ENCODE data around the gene SRPK2.
"Not testable (repeated sequence)": the region's sequence is repeated elsewhere in the genome, so short reads cannot be mapped to it uniquely, and the experiment has no call there.

The SRPK2 gene

DNA sequence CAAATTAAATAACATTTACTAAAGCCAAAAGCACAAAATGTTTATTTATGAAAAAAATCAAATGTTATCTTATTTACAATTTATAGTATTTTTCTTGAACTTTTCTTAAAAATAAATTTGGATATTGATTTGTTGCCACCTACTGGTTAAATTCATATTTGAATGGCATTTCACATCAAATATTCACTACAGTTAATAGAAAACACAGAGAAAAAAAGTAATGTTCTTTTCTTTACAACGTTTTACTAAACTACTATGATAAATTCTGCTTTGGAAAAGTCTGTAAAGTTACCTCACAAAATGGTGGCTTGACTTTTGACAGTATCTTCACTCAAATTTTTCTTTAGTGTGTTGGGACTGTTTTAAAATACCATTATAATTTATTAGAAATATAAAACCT, 52.7 kb downstream of the SRPK2 start:
- DNase-seq: no peak

DNA sequence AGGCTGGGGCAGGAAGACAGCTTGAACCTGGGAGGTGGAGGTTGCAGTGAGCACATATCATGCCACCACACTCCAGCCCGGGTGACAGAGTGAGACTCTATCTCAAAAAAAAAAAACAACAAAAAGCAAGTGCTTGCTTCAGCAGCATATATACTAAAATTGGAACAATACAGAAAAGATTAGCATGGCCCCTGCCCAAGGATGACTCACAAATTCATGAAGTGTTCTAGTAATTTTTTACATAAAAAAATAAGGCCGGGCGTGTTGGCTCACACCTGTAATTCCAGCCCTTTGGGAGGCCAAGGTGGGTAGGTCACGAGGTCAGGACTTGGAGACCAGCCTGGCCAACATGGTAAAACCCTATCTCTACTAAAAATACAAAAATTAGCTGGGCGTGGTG, 56.1 kb downstream of the SRPK2 start:
- not testable (repeated sequence) for DNase-seq

DNA sequence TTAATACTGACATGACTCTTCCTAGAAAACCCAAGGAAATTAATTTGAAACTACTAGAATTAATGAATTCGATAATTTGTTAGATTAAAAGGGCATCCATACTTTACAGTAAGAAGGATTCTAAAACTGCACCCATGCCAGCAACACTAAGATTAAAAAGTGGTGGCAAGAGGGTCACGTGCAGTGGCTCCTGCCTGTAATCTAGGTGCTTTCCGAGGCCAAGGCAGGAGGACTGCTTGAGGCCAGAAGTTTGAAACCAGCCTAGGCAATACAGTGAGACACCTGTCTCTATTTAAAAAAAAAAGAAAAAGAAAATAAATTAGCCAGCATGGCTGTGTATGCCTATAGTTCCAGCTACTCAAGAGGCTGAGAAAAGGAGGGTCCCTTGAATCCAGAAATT, 58.2 kb downstream of the SRPK2 start:
- no peak for DNase-seq

DNA sequence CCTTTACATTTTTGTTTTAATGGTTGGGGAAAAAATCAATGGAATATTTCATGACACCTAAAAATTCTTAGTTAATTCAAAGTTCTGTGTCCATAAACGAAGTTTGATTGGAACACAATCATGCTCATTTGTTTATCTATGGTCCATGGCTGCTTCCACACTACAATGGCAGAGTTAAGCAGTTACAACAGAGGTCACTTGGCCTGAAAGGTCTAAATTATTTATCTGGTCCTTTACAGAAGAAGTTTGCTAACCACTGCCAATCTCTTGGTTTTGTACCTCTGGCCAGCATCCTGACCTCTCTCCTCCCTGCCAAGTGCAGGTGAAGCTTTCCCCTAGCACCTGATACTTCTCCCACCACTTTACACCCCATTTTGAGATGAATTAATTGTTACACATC, 61.5 kb downstream of the SRPK2 start:
- no peak for DNase-seq

DNA sequence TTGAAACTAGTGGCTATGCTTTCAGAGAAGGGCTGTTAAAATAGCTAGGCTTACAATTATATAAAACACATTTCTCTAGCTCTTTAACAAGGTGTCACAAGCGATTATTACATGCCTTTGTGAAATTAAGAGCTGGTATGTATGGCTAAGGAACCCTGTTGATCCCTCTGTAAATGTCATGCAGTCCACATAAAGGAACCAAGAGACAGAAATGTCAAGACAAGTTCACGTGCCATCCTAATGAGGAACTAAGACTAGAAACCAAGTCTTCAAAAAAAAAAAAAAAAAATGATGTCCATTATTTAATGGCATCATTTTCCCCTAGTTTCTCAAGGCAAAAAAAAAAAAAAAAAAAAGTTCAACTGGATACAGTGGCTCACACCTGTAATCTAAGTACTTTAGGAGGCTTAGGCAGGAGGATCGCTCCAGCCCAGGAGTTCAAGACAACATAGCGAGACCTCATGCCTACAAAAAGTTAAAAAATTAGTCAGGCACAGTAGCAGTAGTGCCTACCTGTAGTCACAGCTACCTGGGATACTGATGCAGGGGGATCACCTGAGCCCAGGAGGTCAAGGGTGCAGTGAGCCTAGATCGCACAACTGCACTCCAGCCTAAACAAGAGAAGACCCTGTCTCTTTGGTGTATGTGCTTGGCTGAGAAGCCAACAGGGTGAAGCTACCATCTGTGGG, 63.4 kb downstream of the SRPK2 start:
- no peak for DNase-seq

DNA sequence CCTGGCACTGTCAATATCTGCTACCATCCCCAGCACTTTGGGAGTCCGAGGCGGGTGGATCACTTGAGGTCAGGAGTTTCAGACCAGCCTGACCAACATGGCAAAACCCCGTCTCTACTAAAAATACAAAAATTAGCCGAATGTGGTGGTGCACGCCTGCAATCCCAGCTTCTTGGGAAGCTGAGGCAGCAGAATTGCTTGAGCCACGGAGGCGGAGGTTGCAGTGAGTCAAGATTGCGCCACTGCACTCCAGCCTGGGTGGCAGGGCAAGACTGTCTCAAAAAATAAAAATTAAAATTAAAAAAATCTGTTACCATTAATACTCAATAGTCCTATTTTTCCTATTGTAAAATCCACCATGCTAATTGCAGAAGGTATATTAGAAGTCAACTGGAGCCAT, 64.1 kb downstream of the SRPK2 start:
- DNase-seq: not testable (repeated sequence)

DNA sequence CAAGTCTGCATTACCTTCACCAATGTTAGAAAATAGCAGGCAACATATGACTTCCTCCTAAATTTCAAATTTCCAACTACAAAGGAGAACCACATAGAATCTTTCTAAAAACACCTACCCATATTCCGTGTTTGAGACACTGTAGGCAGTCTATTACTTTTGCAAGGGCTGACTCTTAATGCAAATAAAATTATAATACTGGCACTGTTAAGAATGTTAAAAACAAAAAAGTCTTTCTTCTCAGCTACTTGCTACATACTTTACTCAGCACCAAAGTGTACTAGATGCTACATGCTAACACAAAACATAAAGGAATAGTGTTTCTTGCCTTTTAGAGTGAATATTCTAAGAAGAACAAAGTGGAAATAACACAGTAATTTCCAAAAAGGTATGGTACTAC, 65.4 kb downstream of the SRPK2 start:
- DNase-seq: no peak

DNA sequence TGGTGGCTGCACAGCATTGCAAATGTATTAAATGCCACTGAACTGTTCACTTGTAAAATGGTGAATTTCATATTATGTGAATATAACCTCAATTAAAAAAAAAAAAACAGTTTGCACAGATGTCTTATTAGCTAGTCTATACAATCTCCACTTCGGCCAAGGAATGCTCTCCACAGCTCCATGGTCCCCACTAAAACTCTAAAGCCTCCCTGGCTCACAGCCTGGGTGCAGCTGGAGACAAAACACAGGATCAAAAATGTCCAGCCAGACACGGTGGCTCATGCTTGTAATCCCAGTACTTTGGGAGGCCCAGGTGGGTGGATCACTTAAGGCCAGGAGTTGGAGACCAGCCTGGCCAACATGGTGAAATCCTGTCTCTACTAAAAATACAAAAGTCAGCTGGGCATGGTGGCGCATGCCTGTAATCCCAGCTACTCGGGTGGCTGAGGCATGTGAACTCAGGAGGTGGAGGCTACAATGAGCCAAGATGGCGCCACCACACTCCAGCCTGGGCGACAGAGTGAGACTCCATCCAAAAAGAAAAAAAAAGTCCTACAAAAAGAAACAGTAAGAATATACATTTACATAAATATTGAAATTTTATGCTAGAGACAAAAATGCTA, 66.0 kb downstream of the SRPK2 start:
- no peak for DNase-seq

DNA sequence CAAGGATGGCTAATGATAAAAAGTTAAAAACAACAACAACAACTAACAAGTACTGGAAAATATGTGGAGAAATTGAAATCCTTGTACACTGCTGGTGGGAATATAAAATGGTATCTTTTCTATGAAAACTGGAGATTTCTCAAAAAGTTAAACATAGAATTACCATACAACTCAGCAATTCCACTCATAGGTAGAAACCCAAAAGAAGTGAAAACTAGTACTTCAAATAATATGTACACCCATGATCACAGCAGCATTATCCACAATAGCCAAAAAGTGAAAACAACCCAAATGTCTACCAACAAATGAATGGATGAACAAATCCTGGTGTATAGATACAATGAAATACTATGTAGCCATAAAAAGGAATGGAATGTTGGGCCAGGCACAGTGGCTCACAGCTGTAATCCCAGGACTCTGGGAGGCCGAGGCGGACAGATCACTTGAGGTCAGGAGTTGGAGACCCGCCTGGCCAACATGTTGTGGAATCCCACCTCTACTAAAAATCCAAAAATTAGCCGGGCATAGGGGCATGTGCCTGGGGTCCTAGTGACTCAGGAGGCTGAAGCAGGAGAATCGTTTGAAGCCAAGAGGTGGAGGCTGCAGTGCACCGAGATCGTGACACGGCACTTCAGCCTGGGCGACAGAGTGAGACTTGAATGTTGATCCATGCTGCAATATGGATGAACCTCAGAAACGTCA, 66.8 kb downstream of the SRPK2 start:
- DNase-seq: no peak

DNA sequence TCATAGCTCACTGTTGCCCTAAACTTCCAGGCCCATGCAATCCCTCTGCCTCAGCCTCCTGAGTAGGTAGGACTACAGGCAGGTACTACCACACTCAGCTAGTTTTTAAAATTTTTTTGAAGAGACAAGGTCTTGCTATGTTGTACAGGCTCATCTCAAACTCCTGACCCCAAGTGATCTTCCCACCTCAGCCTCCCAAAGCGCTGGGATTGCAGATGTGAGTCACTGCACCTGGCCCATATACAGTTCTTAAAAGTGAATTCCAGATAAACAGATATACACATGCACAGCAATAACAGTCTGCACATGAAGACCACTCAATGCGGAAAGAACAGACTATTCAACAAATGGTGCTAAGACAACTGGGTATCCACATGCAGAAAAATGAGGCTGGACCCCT, 67.8 kb downstream of the SRPK2 start:
- no peak for DNase-seq

DNA sequence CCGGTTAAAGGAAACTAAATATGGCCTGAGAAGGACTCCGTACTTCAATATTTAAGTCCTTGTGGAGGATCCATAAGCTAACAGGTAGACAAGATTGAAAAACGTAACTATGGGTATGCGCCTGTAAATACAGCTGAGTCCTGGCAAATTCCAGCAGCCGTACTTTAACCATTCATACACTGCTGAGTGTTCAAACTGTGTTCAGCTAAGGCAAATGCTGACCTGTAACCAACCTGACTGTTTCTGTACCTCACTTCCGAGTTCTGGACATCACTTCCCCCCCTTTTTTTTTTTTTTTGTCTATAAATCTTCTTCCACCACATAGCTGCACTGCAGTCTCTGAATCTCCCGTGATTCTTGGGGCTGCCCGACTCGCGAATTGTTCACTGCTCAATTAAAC, 69.1 kb downstream of the SRPK2 start:
- no peak for DNase-seq

DNA sequence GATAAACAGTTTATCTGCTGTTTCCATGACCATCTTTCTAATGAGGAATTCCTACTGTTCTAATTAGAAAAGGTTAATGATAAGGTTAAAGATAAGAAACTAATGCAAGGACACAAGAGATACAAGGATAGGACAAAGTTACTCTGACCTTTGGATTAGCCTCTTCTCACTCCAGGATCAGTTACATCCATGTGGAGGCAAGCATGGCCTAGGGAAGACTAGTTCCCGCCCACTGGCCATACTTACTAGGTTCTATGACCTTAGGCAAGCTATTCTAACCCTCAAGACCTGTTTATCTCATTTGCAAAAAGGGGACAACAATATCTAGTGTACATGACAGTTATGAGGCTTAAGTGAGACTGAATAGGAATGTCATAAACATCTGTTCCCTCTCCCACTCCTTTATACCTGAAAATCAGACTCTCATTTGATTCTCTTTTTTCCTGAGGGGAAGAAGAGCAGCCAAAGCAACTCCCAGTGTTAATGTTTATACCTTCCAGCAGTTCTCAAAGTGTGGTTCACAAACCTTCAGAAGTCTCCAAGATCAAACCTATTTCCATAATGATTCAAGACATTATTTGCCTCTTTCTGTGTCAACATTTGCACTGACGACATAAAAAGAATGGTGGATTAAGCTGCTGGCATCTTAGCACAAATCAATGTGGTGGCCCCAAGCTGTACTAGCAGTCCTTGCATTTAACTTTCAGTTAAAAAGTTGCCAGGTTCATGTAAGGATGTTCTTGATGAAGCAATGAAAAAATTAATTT, 72.0 kb downstream of the SRPK2 start:
- DNase-seq: no peak

DNA sequence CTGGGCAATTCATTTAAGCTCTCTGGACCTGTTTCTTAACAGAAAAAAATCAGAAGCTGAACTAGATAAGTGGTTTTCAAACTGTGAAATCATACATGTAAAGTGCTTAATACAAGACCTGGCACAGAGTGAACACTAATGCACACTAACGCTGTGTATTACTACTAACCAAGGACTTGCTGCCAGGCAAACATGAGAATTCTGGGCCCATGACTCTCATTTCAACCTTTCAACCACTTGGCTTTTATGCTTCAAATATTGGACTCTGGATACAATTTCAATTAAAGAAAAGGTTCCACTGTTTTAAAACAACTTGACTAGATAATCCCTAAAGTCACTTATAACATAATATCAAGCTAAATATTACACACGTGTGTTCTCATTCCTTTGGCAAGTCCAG, 73.4 kb downstream of the SRPK2 start:
- DNase-seq: no peak

DNA sequence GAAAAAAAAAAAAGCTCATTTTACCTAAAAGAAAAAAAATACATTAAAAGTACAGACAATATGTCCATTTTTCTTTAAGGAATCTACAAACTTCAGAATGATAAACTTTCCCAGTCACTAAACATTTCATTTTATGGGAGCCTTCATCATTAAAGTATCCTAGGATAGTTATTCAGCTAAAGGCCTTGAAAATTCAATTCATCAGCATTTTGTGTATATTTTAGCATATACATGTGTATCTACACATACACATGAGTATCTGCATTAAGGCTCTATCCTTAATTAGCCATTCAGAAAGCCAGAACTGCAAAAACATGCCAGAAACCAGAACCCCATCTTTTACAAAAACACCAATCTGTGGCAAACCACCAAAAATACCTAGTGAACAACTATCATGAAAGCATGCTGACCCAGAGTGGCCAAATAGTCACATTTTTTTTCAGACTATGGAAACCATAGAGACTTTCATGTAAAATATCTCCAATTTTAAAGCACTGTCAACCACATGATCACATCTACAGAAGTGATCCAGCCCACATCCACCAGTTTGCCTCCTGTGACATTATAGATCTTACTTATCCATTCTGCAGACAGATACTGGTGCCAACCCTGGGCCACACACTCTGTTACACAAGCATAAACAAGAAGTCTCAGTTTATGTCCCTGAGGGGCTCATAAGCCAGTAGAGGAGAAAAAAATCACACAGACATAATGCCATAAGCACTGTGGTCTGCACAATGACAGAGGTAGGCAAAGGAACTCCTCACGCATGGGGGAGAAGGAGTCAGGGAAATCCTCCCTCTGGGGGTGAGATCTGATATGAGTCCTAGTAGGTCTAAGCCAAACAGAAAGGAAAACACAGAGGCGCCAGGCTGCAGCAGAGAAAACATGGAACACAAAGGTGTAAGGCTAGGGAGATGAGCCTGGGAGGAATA, 79.2 kb downstream of the SRPK2 start:
- DNase-seq: peak; percentile 10

DNA sequence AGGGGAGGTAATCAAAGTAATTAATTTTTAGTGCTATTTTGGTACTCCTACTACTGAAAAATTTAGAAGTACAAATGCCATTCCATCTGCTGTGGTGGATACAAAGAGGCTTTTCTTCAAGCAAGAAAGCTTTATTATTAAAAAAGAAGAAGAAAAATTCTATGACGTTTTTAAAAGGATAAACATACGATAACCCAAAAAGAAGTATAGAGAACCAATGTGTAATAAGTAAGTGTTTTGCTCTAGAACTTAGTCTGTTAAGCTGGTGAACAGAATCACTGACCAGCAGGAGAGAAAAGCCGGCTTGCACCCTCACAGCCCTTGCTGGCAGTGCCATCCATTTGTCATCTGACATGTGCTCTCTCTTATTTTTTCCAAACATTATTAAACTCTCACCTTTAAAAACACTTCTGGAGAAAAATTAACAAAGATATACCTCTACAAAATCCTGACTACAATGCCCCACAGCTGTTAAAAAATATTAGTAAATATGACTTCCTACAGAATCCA, 81.5 kb downstream of the SRPK2 start:
- DNase-seq: no peak

DNA sequence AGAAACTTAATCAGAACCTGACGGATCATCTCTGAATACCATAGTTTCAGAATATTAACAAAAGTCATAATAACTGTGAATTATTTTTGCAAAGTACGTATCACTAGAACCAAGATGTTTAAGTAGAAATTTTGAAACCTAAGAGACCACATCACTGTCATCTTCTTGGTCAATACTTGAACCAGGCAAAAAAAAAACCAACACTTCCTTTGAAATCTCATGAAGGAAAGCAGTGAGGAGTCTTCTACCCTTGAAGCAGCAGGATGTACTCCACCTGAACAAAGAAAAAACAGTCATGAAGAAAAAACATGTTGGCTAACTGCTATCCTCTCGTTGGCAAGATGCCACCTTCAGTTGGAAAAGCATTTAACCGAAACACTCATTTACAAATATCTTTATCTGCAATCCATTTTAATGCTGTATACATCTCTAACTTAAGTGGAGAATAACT, 82.4 kb downstream of the SRPK2 start:
- DNase-seq: no peak

DNA sequence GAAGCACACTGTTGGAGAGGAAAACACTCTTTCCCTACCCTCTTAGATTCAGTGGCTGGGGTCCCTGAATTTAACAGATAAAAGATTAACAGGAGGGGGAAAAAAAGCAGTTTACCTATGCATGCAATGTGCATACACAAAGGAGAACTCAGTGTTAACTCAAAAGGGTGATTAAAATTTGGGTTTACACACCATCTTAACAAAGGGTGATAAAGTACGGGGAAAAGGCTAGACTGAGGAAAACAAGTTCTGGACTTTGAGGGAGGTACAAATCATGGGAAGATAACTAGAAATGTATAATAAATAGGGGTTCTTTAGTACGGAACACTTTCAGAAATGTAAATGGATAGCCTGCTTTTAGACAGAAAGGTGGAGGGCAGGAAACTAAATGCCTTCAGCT, 83.1 kb downstream of the SRPK2 start:
- DNase-seq: no peak

DNA sequence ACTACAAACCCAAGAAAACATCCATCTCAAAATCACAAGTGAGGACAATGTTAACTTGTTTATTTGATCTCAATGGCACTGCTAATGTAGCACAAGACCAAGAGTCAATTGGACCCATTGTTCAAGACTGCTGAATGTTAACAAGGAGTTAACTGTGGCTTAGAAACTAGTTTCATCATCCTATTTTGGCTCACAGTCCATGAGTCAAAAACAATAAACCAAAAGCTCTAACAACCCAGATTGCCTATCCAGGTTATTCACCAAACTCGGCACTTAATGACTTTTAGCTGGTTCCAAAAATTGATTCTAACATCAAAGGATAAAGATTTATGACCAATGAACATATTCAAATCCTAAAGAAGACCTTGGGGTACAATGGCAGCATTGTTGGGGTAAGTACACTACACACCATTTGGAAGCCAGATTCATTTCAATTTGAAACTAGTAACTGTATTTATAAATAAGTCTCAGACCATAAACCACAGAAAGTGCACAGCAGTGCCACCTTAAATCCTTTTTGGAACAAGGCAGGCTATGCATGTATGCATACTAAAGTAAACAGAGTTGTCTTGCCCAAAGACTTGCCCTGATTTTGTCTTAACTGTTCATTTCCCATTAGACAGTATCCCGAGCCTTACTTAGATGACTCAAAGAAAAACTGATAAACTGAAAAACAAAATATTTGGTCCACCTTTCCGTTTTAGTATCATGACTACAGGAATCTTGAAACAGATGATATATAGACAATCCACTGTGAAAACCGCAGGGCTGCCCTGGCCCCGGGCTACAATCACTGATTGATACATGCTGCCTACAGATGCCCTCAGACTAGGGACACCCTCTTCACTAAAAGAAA, 84.5 kb downstream of the SRPK2 start:
- no peak for DNase-seq

DNA sequence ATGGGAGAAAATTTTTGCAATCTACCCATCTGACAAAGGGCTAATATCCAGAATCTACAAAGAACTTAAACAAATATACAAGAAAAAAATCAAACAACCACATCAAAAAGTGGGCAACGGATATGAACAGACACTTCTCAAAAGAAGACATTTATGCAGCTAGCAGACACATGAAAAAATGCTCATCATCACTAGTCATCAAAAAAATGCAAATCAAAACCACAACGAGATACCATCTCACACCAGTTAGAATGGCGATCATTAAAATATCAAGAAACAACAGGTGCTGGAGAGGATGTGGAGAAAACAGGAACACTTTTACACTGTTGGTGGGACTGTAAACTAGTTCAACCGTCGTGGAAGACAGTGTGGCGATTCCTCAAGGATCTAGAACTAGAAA, 88.1 kb downstream of the SRPK2 start:
- not testable (repeated sequence) for DNase-seq

DNA sequence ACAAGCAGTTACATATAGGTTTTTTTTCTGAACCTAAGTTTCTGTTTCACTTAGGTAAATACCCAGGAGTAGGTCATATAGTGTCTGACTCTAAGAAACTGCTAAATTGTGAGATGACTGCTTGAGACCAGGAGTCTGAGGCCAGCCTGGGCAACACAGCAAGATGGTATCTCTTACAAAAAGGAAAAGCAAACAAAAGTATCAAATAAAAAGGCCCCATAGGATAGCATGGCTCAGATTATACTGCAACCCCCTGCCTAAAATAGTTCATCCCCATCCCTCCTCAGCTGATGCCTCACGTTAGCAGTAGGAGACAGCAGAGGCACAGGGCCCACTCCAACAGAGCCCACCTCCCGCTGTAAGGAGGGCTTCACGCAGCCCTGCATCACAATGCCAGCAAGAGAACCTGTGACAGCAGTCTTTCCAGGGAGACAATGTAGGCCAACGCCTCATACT, 90.3 kb downstream of the SRPK2 start:
- no peak for DNase-seq

DNA sequence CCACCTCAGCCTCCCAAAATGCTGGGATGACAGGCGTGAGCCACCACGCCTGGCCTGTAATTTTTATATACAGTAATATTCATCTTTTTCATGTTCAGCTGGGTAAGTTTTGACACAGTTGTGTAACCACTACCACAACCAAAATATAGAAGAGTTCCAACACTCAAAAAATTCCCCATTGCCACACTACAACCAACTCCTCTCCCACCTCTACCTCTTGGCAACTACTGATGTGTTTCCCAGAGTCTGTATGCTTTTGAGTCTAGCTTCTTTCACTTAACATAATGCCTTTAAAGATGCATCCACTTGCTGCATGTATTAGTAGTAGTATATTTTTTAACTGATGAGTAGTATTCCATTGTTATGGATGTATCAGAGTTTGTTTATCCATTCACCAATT, 90.7 kb downstream of the SRPK2 start:
- no peak for DNase-seq
